ENCODE results near the gene FGF12. TPM values are rescaled to one million over a fixed set of nuclear protein-coding genes. Genes with fewer than 3 reads are reported as not detected.
"Not testable (repeated sequence)": the region's sequence is repeated elsewhere in the genome, so short reads cannot be mapped to it uniquely, and the experiment has no call there.

Gene FGF12
- total RNA-seq, 1 donor, result under 0.01 TPM

DNA sequence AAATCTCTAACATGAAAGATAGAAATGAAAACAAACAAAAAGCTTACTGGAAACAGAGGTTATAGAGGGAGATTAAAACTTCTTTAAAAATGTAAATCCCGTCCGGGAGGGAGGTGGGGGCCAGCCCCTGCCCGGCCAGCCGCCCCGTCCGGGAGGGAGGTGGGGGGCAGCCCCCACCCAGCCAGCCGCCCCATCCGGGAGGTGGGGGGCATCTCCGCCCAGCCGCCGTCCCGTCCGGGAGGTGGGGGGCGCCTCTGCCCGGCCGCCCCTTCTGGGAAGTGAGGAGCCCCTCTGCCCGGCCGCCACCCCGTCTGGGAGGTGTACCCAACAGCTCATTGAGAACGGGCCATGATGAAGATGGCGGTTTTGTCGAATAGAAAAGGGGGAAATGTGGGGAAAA, 16.2 kb downstream of the FGF12 start:
- H3K4me1 ChIP-seq (ENCODE audit: insufficient read depth, low read length); H3K9me3 ChIP-seq (ENCODE audit: low read depth, low read length); H3K4me3 ChIP-seq (ENCODE audit: low read length); H3K27me3 ChIP-seq (ENCODE audit: insufficient read depth, low read length): not testable (repeated sequence)

GRCh38 chr3:192710366-192710765, 17.0 kb downstream of the FGF12 start:
- Histone ChIP-seq H3K4me3 (ENCODE audit: low read length) (no peak overlapping the region), H3K9me3 (ENCODE audit: low read depth, low read length) (no peaks in the 10 kb centered on the region), H3K27me3 (ENCODE audit: insufficient read depth, low read length) (no peaks in the 10 kb centered on the region), H3K4me1 (ENCODE audit: insufficient read depth, low read length) (no peaks in the 10 kb centered on the region)

DNA sequence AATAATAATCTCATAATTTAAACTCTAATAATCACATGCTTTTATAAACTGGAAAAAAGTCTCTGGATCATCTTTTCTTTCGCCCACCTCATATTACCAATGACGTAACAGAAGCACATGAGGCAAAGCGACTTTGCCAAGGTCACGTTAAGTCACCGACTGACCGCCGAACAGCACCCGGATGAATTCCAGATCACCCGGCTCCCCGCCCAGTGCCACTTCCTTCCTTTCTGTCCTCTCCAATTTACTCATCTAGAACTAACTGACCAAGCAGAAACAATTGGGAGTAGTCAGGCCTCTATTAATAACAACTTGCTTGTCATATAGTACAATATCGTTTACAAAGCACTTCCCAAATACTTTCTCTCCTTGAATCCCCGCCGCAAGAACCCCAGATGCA, 21.1 kb downstream of the FGF12 start:
- H3K4me1 ChIP-seq (ENCODE audit: insufficient read depth, low read length), result no peaks in the 10 kb centered on the region
- H3K27me3 ChIP-seq (ENCODE audit: insufficient read depth, low read length), result no peaks in the 10 kb centered on the region
- H3K9me3 ChIP-seq (ENCODE audit: low read depth, low read length), result no peaks in the 10 kb centered on the region
- H3K4me3 ChIP-seq (ENCODE audit: low read length), result no peak overlapping the region

DNA sequence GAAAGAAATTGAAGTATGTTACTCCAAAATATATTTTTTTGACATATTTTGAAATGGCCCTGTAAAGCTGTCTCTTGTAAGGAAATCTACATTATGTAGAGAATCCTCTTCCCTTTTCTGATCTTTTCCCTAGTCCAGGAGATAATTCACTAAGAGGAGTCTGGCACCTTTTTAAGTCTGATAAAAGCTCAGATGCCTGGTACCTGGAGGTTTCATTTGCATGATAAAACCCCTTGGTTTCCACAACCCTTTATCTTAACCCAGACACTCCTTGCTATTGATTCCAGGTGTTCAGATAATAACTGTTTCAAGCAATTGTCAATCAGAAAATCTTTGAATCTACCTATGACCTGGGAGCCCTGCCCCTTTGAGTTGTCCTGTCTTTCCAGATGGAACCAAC, 26.5 kb downstream of the FGF12 start:
- H3K9me3 ChIP-seq (ENCODE audit: low read depth, low read length), result no peaks in the 10 kb centered on the region
- no peaks in the 10 kb centered on the region for H3K27me3 ChIP-seq (ENCODE audit: insufficient read depth, low read length)
- H3K4me1 ChIP-seq (ENCODE audit: insufficient read depth, low read length), result no peaks in the 10 kb centered on the region
- H3K4me3 ChIP-seq (ENCODE audit: low read length), result no peak overlapping the region

GRCh38 chr3:192696943-192697587, 30.3 kb downstream of the FGF12 start:
- H3K27me3 ChIP-seq (ENCODE audit: insufficient read depth, low read length), result no peaks in the 10 kb centered on the region
- H3K4me3 ChIP-seq (ENCODE audit: low read length), result no peak overlapping the region
- H3K9me3 ChIP-seq (ENCODE audit: low read depth, low read length), result no peaks in the 10 kb centered on the region
- H3K4me1 ChIP-seq (ENCODE audit: insufficient read depth, low read length), result no peaks in the 10 kb centered on the region

GRCh38 chr3:192687488-192688152, 39.7 kb downstream of the FGF12 start:
- H3K4me3 ChIP-seq (ENCODE audit: low read length), result no peak overlapping the region
- H3K27me3 ChIP-seq (ENCODE audit: insufficient read depth, low read length), result no peaks in the 10 kb centered on the region

DNA sequence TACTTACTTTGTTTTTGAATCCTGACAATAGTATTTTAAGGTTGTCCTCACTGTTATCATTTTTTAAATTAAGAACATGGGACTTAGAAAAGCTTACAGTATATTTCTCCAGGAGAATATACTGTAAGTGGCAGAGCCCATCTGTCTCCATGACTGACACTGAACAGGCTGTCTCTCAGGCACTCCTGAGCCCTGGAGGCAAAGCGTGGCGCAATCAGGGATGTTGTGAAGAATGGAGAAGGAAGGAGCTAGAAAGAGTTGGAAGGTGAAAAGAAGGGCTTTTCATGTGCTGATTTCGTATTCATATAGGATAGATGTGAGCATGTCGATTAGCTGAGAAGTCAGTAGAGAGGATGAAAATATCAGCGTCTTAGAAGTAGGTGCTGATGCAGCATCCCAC, 41.5 kb downstream of the FGF12 start:
- H3K4me1 ChIP-seq (ENCODE audit: insufficient read depth, low read length), result no peaks in the 10 kb centered on the region
- no peak overlapping the region for H3K4me3 ChIP-seq (ENCODE audit: low read length)
- H3K9me3 ChIP-seq (ENCODE audit: low read depth, low read length), result peaks cover 10% of the 10 kb centered on the region
- H3K27me3 ChIP-seq (ENCODE audit: insufficient read depth, low read length), result no peaks in the 10 kb centered on the region

More at GRCh38 chr3:192687488-192688152, 39.7 kb downstream of the FGF12 start:
- Histone ChIP-seq H3K4me1 (ENCODE audit: insufficient read depth, low read length) (no peaks in the 10 kb centered on the region), H3K9me3 (ENCODE audit: low read depth, low read length) (peaks cover 10% of the 10 kb centered on the region)

DNA sequence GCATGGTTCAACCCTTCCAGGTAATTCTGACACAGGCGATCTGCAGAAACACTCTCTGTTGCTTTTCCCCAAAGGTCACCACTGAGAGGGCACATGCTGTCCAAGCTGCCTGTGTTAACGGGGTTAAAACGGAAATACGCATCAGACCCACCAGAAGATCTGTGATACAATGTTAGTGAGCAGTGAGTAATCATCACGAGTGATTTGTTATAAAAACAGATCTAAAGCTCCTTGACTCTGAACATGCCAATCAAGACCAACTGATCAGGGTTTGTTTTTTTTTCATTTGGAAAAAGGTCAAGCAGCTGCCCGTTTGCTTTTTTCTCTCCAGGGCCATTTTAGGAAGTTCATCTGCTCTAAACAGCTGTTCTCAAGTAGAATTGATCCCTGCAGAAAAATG, 43.2 kb downstream of the FGF12 start:
- H3K27me3 ChIP-seq (ENCODE audit: insufficient read depth, low read length), result no peaks in the 10 kb centered on the region
- no peaks in the 10 kb centered on the region for H3K4me1 ChIP-seq (ENCODE audit: insufficient read depth, low read length)
- H3K9me3 ChIP-seq (ENCODE audit: low read depth, low read length), result peaks cover 9% of the 10 kb centered on the region
- no peak overlapping the region for H3K4me3 ChIP-seq (ENCODE audit: low read length)

GRCh38 chr3:192675958-192676649, 51.2 kb downstream of the FGF12 start:
- no peaks in the 10 kb centered on the region for H3K27me3 ChIP-seq (ENCODE audit: insufficient read depth, low read length)
- H3K4me1 ChIP-seq (ENCODE audit: insufficient read depth, low read length), result no peaks in the 10 kb centered on the region
- no peaks in the 10 kb centered on the region for H3K9me3 ChIP-seq (ENCODE audit: low read depth, low read length)
- no peak overlapping the region for H3K4me3 ChIP-seq (ENCODE audit: low read length)

DNA sequence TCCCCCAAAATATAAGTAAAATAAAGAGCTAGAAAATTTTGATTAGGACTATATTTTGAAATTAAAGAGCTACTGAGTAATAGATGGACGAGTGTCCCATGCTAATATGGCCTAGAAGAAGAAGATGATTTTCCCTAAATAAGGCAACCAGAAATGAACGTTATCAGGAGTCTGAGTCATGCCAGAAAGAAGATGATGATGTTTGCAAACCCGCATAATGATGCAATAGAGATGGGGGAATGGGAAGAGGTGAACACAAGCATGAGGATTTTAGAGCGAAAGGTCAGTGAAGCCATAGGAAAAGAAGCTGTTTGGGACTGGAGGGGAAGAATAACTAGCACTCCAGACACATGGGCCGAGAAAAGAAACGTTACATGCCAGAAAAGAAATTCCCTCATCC, 71.7 kb downstream of the FGF12 start:
- Histone ChIP-seq H3K4me1 (ENCODE audit: insufficient read depth, low read length) (no peaks in the 10 kb centered on the region), H3K27me3 (ENCODE audit: insufficient read depth, low read length) (no peaks in the 10 kb centered on the region), H3K9me3 (ENCODE audit: low read depth, low read length) (no peaks in the 10 kb centered on the region), H3K4me3 (ENCODE audit: low read length) (no peak overlapping the region)

GRCh38 chr3:192655040-192655439, 72.3 kb downstream of the FGF12 start:
- H3K9me3 ChIP-seq (ENCODE audit: low read depth, low read length), result no peaks in the 10 kb centered on the region
- H3K4me3 ChIP-seq (ENCODE audit: low read length), result no peak overlapping the region
- H3K4me1 ChIP-seq (ENCODE audit: insufficient read depth, low read length), result no peaks in the 10 kb centered on the region
- H3K27me3 ChIP-seq (ENCODE audit: insufficient read depth, low read length), result no peaks in the 10 kb centered on the region

GRCh38 chr3:192653862-192654261, 73.5 kb downstream of the FGF12 start:
- no peaks in the 10 kb centered on the region for H3K27me3 ChIP-seq (ENCODE audit: insufficient read depth, low read length)
- H3K9me3 ChIP-seq (ENCODE audit: low read depth, low read length), result no peaks in the 10 kb centered on the region
- no peaks in the 10 kb centered on the region for H3K4me1 ChIP-seq (ENCODE audit: insufficient read depth, low read length)
- H3K4me3 ChIP-seq (ENCODE audit: low read length), result no peak overlapping the region

DNA sequence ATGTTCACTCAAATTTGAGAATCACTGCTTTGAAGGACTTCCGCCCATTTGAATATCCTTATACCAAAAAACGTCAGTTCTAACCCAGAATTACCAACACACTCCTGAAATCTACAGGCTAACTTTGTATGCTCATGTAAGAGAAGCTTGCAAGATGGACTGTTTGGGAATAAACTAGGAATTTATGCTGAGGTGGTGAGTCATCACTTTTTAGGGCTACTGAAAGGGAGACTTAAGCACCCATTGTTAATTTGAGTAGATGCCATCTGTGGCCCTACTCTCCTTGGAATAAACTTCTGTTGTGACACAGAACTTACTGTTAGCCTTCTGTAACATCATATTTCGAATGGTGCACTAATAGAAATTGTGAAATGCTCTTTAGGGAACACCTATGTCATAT, 74.6 kb downstream of the FGF12 start:
- Histone ChIP-seq H3K27me3 (ENCODE audit: insufficient read depth, low read length) (no peaks in the 10 kb centered on the region), H3K4me3 (ENCODE audit: low read length) (no peak overlapping the region), H3K4me1 (ENCODE audit: insufficient read depth, low read length) (no peaks in the 10 kb centered on the region), H3K9me3 (ENCODE audit: low read depth, low read length) (no peaks in the 10 kb centered on the region)

GRCh38 chr3:192651836-192652512, 75.4 kb downstream of the FGF12 start:
- H3K4me1 ChIP-seq (ENCODE audit: insufficient read depth, low read length), result no peaks in the 10 kb centered on the region
- H3K9me3 ChIP-seq (ENCODE audit: low read depth, low read length), result no peaks in the 10 kb centered on the region
- no peak overlapping the region for H3K4me3 ChIP-seq (ENCODE audit: low read length)
- H3K27me3 ChIP-seq (ENCODE audit: insufficient read depth, low read length), result no peaks in the 10 kb centered on the region

GRCh38 chr3:192645437-192645836, 81.9 kb downstream of the FGF12 start:
- Histone ChIP-seq H3K4me3 (ENCODE audit: low read length) (no peak overlapping the region), H3K27me3 (ENCODE audit: insufficient read depth, low read length) (no peaks in the 10 kb centered on the region), H3K4me1 (ENCODE audit: insufficient read depth, low read length) (no peaks in the 10 kb centered on the region), H3K9me3 (ENCODE audit: low read depth, low read length) (no peaks in the 10 kb centered on the region)
